Measurements from ENCODE around the gene ZNF408. TPM values are rescaled to one million over a fixed set of nuclear protein-coding genes. Genes with fewer than 3 reads are reported as not detected.

ZNF408 gene
- total RNA-seq, 1 experiment from 2014 or later: 14.4 TPM

DNA sequence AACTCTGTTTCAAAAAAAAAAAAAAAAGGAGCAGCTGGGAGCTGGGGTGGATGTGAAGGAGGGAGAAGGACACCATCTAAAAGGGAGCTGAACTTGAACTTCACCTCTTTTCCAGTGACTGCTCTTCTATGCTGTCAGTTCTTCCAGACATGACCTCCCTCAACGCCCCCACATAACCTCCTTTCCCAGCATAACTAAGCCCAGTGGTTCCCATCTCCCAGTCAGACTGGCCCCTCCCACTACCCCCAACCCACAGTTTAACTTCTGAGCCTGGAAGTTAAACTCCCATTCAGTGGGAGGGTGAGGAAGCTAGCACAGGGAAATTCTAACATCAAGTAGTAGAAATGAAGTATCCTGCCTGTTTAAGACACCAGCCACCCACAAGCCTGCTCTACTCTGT is 2.2 kb upstream of the ZNF408 start:
- no peaks in the 10 kb centered on the region for H3K9me2 ChIP-seq (ENCODE audit: insufficient read depth)
- H3K27ac ChIP-seq (ENCODE audit: low read depth, low read length): no peak overlapping the region
- DNase-seq (ENCODE audit: low read depth, low spot score) (no peak), ATAC-seq (no peak)
- H3K4me1 ChIP-seq (ENCODE audit: control insufficient read depth in 1 of 2, insufficient read depth in 2 of 2, low read length in 2 of 2): peaks cover 2 to 23% of the 10 kb centered on the region in 2 experiments; a peak in 2 of 4 replicates
- POLR2A ChIA-PET: interaction anchor here (0.6 kb wide), 1 partner anchor 1245 kb away, joined by 4 read pairs; no protein-coding TSS in a partner anchor
- CTCF ChIA-PET: no interaction called here
- no peak overlapping the region for H3K9ac ChIP-seq (ENCODE audit: low read length)
- TF ChIP-seq YY1 (IDR thresholded peaks at IDR 0.05; ENCODE audit: extremely low read depth, insufficient replicate concordance, low read depth, low read length) (no peak), ZNF274 (IDR thresholded peaks at IDR 0.05; ENCODE audit: low read depth, low read length) (no peak), ATF3 (IDR thresholded peaks at IDR 0.05) (no peak), CBX3 (IDR thresholded peaks at IDR 0.05; ENCODE audit: low read depth) (no peak)
- no peak overlapping the region for H2AFZ ChIP-seq (ENCODE audit: low read depth, low read length, poor library complexity, severe bottlenecking)
- H3K79me2 ChIP-seq (ENCODE audit: insufficient read depth, low read length): peaks cover 36% of the 10 kb centered on the region
- H4K20me1 ChIP-seq (ENCODE audit: insufficient read depth): no peaks in the 10 kb centered on the region
- no peaks in the 10 kb centered on the region for H3K9me3 ChIP-seq (ENCODE audit: control insufficient read depth in 1 of 2, insufficient read depth in 1 of 2, low read depth in 1 of 2, low read length in 2 of 2)
- RAD21 ChIA-PET (ENCODE audit: low non-redundant PET in 1 of 2, low total read pairs in 2 of 2, uncharacterized antibody in 2 of 2, unreplicated experiment in 2 of 2): no interaction called here
- peaks cover 6 to 16% of the 10 kb centered on the region in 2 experiments for H3K36me3 ChIP-seq (ENCODE audit: control insufficient read depth in 1 of 2, insufficient read depth in 2 of 2, low read length in 2 of 2)
- H3K4me3 ChIP-seq (replicated peaks in 1 of 2; ENCODE audit: low read depth in 1 of 2, low read length in 2 of 2): no peak overlapping the region
- no TSS peak for BruUV-seq (replicated peaks)
- intact Hi-C loops (cut with micrococcal nuclease): no loop called here
- no peaks in the 10 kb centered on the region for H3K27me3 ChIP-seq (ENCODE audit: insufficient read depth, low read length)
- peak overlapping the region; percentile 0; the same call in 1 of the 2 replicates for H3K4me2 ChIP-seq (ENCODE audit: low read length)

- ChIA-PET CTCF (interaction anchor here (1.5 kb wide), 1 partner anchor 318 kb away, joined by 3 read pairs; no protein-coding TSS in a partner anchor), POLR2A (interaction anchor here (1.2 to 1.6 kb wide), 2 partner anchors 12 to 18 kb away, joined by 3 read pairs; no protein-coding TSS in a partner anchor), RAD21 (ENCODE audit: low non-redundant PET in 1 of 2, low total read pairs in 2 of 2, uncharacterized antibody in 2 of 2, unreplicated experiment in 2 of 2) (no interaction called here)
- peak; percentile 18 for ATAC-seq
- TF ChIP-seq ZBTB33 (IDR thresholded peaks at IDR 0.05; ENCODE audit: extremely low read depth, insufficient replicate concordance, low read length) (no peak), EGR1 (IDR thresholded peaks at IDR 0.05; ENCODE audit: low read depth) (no peak), CBX3 (IDR thresholded peaks at IDR 0.05; ENCODE audit: low read depth) (no peak), EZH2 (IDR thresholded peaks at IDR 0.05) (no peak), ZNF274 (IDR thresholded peaks at IDR 0.05; ENCODE audit: low read depth, low read length) (no peak), ZFX (IDR thresholded peaks at IDR 0.05) (peak; percentile 75; the same call in 1 of the 2 replicates)
- TSS peak; percentile 75 for BruUV-seq (replicated peaks)
- Histone ChIP-seq H3K27me3 (ENCODE audit: insufficient read depth, low read length) (no peaks in the 10 kb centered on the region), H3K4me2 (ENCODE audit: low read length) (peak overlapping the region; percentile 72), H3K4me1 (ENCODE audit: control insufficient read depth in 1 of 2, insufficient read depth in 2 of 2, low read length in 2 of 2) (peaks cover 2 to 23% of the 10 kb centered on the region in 2 experiments; a peak in 2 of 4 replicates), H4K20me1 (ENCODE audit: insufficient read depth) (no peaks in the 10 kb centered on the region), H3K36me3 (ENCODE audit: control insufficient read depth in 1 of 2, insufficient read depth in 2 of 2, low read length in 2 of 2) (peaks cover 22 to 23% of the 10 kb centered on the region in 2 experiments), H3K9me3 (ENCODE audit: control insufficient read depth in 1 of 2, insufficient read depth in 1 of 2, low read depth in 1 of 2, low read length in 2 of 2) (no peaks in the 10 kb centered on the region), H3K27ac (ENCODE audit: low read depth, low read length) (peak overlapping the region; percentile 96), H3K79me2 (ENCODE audit: insufficient read depth, low read length) (peaks cover 36% of the 10 kb centered on the region), H3K9me2 (ENCODE audit: insufficient read depth) (no peaks in the 10 kb centered on the region), H3K4me3 (replicated peaks in 1 of 2; ENCODE audit: low read depth in 1 of 2, low read length in 2 of 2) (peak overlapping the region; percentile 87 to 91), H2AFZ (ENCODE audit: low read depth, low read length, poor library complexity, severe bottlenecking) (no peak overlapping the region), H3K9ac (ENCODE audit: low read length) (peak overlapping the region; percentile 75)
- intact Hi-C loops (cut with micrococcal nuclease): no loop called here
- DNase-seq (ENCODE audit: low read depth, low spot score): no peak
Measured at GRCh38 chr11:46701078-46701654, 335 bp downstream of the ZNF408 start.

All from HCT116 (cell line).